GM18508 (cell line): Measurements from ENCODE around the gene RPS6KA4.

Experiments
- ATAC-seq: cut with Tn5 transposase; IDR thresholded peaks from one replicate; pipeline ENCODE4 v1.9.1; 2021; ENCODE audit warnings: moderate number of reproducible peaks; ENCODE audit not compliant: insufficient read depth, unreplicated experiment

RPS6KA4 gene

GRCh38 chr11:64384028-64384737 lies 25.2 kb downstream of the RPS6KA4 start:
- ATAC-seq, result no peak

- no peak for ATAC-seq
These were observed 26.3 kb downstream of the RPS6KA4 start for GRCh38 chr11:64384981-64385944.

- ATAC-seq, result no peak
These were observed 27.2 kb downstream of the RPS6KA4 start for GRCh38 chr11:64385945-64386704.

- ATAC-seq, result no peak
These were observed 29.0 kb downstream of the RPS6KA4 start for GRCh38 chr11:64387916-64388315.

GRCh38 chr11:64388894-64389293 lies 29.9 kb downstream of the RPS6KA4 start:
- no peak for ATAC-seq

- ATAC-seq, result no peak
These were observed 30.9 kb downstream of the RPS6KA4 start for GRCh38 chr11:64389851-64390250.

- no peak for ATAC-seq
These were observed 31.6 kb downstream of the RPS6KA4 start for GRCh38 chr11:64390558-64390957.

GRCh38 chr11:64391839-64392238 lies 32.9 kb downstream of the RPS6KA4 start:
- no peak for ATAC-seq

GRCh38 chr11:64395545-64396078 lies 36.6 kb downstream of the RPS6KA4 start:
- no peak for ATAC-seq

- ATAC-seq, result no peak
These were observed 37.2 kb downstream of the RPS6KA4 start for GRCh38 chr11:64396079-64396591.

GRCh38 chr11:64400102-64400501 lies 41.1 kb downstream of the RPS6KA4 start:
- ATAC-seq, result no peak

- no peak for ATAC-seq
These were observed 41.7 kb downstream of the RPS6KA4 start for GRCh38 chr11:64400667-64401066.

GRCh38 chr11:64401775-64402174 lies 42.8 kb downstream of the RPS6KA4 start:
- ATAC-seq, result no peak

- no peak for ATAC-seq
These were observed 44.1 kb downstream of the RPS6KA4 start for GRCh38 chr11:64403106-64403505.

GRCh38 chr11:64406221-64406946 lies 47.4 kb downstream of the RPS6KA4 start:
- ATAC-seq, result no peak

GRCh38 chr11:64407221-64407620 lies 48.3 kb downstream of the RPS6KA4 start:
- ATAC-seq, result no peak

GRCh38 chr11:64407630-64408029 lies 48.7 kb downstream of the RPS6KA4 start:
- no peak for ATAC-seq

- ATAC-seq, result no peak
These were observed 50.3 kb downstream of the RPS6KA4 start for GRCh38 chr11:64409278-64409677.

GRCh38 chr11:64409707-64410403 lies 50.9 kb downstream of the RPS6KA4 start:
- no peak for ATAC-seq
